GM19324 (cell line): ENCODE measurements around the gene GDPD5.

Experiments used
- ATAC-seq: cut with Tn5 transposase; IDR thresholded peaks from one replicate; pipeline ENCODE4 v1.9.1; 2021; ENCODE audit warnings: mild to moderate bottlenecking, moderate library complexity; ENCODE audit not compliant: unreplicated experiment, low FRiP score

GDPD5 gene

DNA sequence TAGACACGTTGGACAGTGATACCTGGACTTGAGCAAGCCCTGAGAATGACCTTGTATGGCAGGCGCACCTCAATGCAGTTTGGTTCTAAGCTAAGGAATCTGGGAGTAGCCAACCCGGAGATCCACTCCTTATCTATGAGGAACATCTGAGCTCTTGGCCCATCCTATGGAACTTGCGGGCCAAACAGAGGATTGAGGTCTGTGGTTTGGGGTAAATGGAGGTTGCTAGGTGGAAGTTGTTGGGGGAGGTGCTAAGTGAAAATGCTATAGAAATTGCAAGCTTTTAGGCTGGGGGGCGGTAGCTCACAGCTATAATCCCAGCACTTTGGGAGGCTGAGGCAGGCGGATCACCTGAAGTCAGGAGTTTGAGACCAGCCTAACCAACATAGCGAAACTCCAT, 8.9 kb downstream of the GDPD5 start:
- ATAC-seq, result no peak

GRCh38 chr11:75516140-75516539, 9.6 kb downstream of the GDPD5 start:
- ATAC-seq, result no peak

- ATAC-seq, result no peak
These were observed 11.1 kb downstream of the GDPD5 start for GRCh38 chr11:75514596-75514995.

DNA sequence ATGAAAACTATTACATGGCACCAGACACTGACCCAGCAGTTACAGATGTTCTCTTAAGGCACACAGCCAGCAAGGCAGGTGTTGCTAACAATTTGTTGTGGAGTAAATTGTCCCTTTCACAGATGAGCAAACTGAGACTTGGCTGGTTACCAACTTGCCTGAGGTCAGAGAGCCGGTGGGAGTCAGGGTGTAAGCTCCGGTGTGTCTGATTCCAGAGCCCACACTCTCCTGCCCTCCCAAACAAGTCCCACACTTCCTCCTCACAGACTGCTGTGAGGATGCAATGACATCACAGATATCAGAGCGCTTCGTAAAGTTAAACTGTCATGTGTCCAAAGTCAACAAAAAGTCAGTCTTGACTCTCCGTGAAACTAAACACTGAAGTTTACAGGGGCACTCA, 12.5 kb downstream of the GDPD5 start:
- no peak for ATAC-seq

DNA sequence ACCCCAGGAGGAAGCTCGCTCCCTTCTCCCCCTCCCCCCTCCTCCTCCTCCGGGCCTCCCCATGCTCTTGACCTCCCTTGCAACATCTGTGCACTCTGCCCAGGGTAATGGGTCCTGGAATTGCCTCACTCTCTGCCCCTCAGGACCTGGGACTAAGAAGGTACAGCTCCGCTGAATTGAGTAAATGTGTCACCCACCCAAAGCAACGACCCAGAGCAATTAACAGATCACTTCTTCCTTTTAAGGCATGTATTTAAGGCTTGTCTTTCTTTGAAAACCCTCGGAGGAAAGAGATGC, 15.1 kb downstream of the GDPD5 start:
- ATAC-seq, result no peak

GRCh38 chr11:75510004-75510722, 15.6 kb downstream of the GDPD5 start:
- no peak for ATAC-seq

DNA sequence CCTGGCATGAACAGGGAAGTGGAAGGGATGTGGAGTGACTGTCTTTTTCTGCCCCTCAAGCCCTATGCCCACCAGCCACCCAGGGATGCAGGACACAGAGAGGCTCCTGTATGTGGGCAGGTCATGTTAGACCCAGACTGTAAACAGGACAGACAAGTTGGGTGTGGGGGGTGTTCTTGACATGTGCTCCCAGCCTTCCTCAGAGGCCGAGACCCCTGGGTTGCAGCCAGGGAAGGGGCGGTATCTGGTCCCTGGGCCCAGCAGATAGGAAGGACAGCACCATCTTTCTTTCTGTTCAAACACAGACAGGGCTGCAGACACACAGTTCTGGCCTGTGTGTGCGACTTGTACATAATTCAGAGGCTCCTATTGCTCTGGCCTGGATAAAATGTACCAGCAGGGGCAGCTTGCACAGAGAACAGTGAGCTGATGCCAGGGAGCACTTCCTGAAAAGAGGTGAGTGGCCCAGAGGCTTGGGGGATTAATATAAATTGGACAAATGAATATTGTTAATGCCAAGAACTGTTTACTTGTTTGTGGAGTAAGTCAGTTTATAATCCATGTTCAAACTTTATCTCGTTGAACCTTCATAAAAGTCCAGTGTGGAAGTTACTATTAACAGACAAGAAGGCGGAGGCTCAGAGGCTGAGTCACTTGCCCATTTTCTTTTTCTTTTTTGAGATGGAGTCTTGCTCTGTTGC, 16.6 kb downstream of the GDPD5 start:
- no peak for ATAC-seq

GRCh38 chr11:75508051-75508561, 17.6 kb downstream of the GDPD5 start:
- ATAC-seq, result peak; percentile 68

DNA sequence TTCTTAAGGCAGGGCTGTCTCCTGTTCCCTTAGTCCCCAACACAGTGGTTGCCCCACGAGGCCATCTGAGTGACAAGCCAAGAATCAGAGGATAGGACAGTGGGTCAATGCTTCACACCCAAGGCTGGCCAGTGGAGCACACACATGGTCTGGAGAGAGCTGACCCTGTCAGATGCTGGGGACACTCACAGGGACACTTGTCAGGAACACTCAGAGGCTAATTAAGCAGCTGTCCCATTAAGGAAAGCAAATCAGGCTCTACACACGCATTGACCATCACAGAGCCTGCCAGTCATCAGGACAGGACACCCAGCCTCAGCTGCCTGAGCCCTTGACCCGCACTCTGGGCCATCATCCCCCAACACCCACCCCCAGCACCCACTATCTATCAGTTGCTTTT, 18.2 kb downstream of the GDPD5 start:
- ATAC-seq, result no peak

DNA sequence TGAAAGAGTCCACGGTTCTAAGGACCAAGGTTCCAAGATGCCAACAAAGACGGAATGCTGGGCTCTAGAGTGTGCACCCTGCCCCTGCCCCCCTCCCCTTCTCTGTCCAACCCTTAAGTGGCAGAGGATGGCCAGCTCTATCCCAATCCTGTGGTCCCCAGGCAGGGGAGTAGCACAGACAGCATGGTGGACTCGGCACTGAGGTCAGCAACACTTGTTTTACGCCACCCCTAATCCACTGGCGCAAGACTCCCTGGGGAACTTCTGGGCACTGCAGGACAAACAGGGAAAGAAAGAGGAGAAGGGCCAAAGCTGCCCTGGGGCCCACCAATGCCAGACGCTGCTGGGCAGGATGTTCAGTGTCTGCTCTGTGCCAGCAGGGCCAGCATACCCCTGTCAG, 18.9 kb downstream of the GDPD5 start:
- ATAC-seq, result no peak

GRCh38 chr11:75505916-75506692, 19.6 kb downstream of the GDPD5 start:
- ATAC-seq, result no peak

DNA sequence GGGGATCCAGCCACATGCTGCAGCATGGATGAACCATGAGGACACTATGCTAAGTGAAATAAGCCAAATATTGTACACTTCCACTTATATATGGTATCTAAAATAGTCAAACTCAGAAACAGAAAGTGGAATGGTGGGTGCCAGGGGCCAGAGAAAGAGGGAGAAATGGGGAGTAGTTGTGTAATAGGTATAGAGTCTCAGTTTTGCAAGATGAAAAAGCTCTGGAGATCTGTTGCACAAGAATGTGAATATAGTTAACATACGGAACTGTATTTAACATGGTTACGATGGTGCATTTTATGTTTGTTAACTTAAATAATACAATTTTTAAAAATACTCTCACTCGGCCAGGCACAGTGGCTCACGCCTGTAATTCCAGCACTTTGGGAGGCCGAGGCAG, 21.2 kb downstream of the GDPD5 start:
- no peak for ATAC-seq

GRCh38 chr11:75503531-75504099, 22.1 kb downstream of the GDPD5 start:
- ATAC-seq, result no peak

DNA sequence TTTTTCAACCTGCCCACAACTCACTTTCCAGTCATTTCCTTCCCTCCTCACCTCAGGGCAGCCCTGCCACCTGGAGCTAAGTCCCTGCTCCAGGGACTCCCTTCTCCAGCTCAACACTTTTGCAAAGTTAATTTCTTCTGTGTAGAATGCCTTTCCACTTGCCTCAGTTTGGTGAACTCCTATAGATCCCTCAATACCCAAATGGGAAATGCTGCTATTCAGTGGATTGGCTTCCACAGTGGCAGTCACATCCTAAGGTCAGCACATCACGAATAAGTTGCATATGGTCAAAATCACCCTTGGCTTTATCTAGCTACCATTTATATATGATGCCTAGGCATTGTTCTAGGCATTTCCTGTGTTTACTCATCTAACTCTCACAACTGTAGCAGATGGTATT, 23.6 kb downstream of the GDPD5 start:
- ATAC-seq, result no peak

- ATAC-seq, result no peak
These were observed 25.0 kb downstream of the GDPD5 start for GRCh38 chr11:75500742-75501141.

GRCh38 chr11:75499423-75500190, 26.1 kb downstream of the GDPD5 start:
- no peak for ATAC-seq

- ATAC-seq, result no peak
These were observed 27.0 kb downstream of the GDPD5 start for GRCh38 chr11:75498556-75499255.

- no peak for ATAC-seq
These were observed 27.8 kb downstream of the GDPD5 start for GRCh38 chr11:75497788-75498409.

DNA sequence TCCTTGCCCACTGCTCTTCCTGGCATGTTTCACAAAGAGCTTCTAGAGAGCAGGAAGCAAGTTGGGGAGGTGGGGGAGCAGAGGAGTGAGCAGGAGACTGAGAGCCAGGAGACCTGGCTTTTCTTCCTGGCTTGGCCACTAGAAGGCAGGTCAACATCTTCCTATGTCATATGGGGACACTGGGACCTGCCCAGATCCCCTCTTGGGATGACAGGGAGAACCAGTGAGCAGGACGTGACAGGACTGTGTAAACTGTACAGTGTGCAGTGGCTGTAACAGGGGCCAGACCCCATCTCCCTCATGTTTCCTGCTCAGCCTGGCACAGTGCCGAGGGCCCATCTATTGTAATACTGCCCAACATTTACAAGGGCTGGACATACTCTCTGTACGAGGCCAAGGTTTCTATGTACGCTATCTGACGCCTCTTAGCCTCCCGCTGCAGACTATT, 29.4 kb downstream of the GDPD5 start:
- ATAC-seq, result no peak
